Gastrocnemius medialis (tissue), 4 donors: Measurements from ENCODE around the gene USP7. TPM values are rescaled to one million over a fixed set of nuclear protein-coding genes. Genes with fewer than 3 reads are reported as not detected.
"Not testable (repeated sequence)": the region's sequence is repeated elsewhere in the genome, so short reads cannot be mapped to it uniquely, and the experiment has no call there.

Experiments used
- ATAC-seq, 2 donors: fragments of 150-250 bp; one replicate each; pipeline ENCODE4 v1.9.1; 2016
- DNase-seq, 2 donors: peaks; one replicate each; pipeline ENCODE4 v3.0.0-alpha.2; 2019
- H3K27ac ChIP-seq, 4 donors: fragments of 200-600 bp; sonication (generic); 1 replicate in 1 of 4; 2 replicates in 3 of 4; pipeline ENCODE4 v1.5.1; 2016 to 2018; ENCODE audit warnings: mild to moderate bottlenecking in 2 of 4, moderate library complexity in 1 of 4
- H3K27me3 ChIP-seq, 3 donors: fragments of 200-600 bp; sonication (generic) in 2 of 3; 1 replicate in 1 of 3; 2 replicates in 2 of 3; pipeline versions ENCODE4 v1.5.1 to v1.6.0; 2016 to 2019; ENCODE audit warnings: mild to moderate bottlenecking in 1 of 3, moderate library complexity in 1 of 3
- H3K36me3 ChIP-seq, 2 donors: fragments of 200-600 bp; sonication (generic) in 1 of 2; one replicate each; pipeline ENCODE4 v1.5.1; 2017 to 2018
- H3K4me1 ChIP-seq, 2 donors: fragments of 200-600 bp; sonication (generic) in 1 of 2; one replicate each; pipeline ENCODE4 v1.5.1; 2016 to 2017; ENCODE audit warnings: mild to moderate bottlenecking in 2 of 2
- H3K4me3 ChIP-seq, 4 donors: fragments of 200-600 bp; sonication (generic) in 3 of 4; 1 replicate in 1 of 4; 2 replicates in 3 of 4; pipeline ENCODE4 v1.5.1; 2016 to 2019; ENCODE audit warnings: mild to moderate bottlenecking in 2 of 4
- H3K9me3 ChIP-seq, 3 donors: fragments of 200-600 bp; sonication (generic) in 2 of 3; 1 replicate in 1 of 3; 2 replicates in 2 of 3; pipeline ENCODE4 v1.5.1; 2016 to 2019
- POLR2A ChIP-seq, 2 donors: fragments of 450-650 bp; IDR thresholded peaks; one replicate each; pipeline ENCODE4 v1.6.1; 2017; ENCODE audit warnings: antibody characterized with exemption in 2 of 2, mild to moderate bottlenecking in 2 of 2, moderate library complexity in 2 of 2
- in situ Hi-C, 4 donors: fragments of 200-750 bp; cut with MboI; loops; one replicate each; pipeline versions ENCODE4 v1.15.0 to v1.8.0; 2017; ENCODE audit warnings: low sequenced_read_pairs in 4 of 4
- intact Hi-C: fragments of 100-400 bp; cut with DNase I; formaldehyde crosslinking; loops from one replicate; pipeline ENCODE4 v1.15.1; 2023; ENCODE audit warnings: low total_unique reads
- total RNA-seq, 4 donors: library from RNA; depleted of rRNA; stranded (reverse); fragments of >200 nt; gene quantifications; one replicate each; pipeline versions ENCODE4 v1.1.0 to v1.2.3, GENCODE V29; 2016
- TF ChIP-seq, protein P1 (sequence below), 5 experiments: fragments of 450-650 bp in 3 of 5; fragments of 200-600 bp in 2 of 5; sonication (generic) in 2 of 5; IDR thresholded peaks in 4 of 5; conservative IDR thresholded peaks in 1 of 5; 1 replicate in 4 of 5; 2 replicates in 1 of 5; pipeline ENCODE4 v1.5.1; 2016 to 2019; ENCODE audit warnings: antibody characterized with exemption in 5 of 5, mild to moderate bottlenecking in 3 of 5, moderate library complexity in 3 of 5

USP7 gene
- total RNA-seq, 4 donors from 2014 or later = 79.7 to 99.2 (median 85.6) TPM

DNA sequence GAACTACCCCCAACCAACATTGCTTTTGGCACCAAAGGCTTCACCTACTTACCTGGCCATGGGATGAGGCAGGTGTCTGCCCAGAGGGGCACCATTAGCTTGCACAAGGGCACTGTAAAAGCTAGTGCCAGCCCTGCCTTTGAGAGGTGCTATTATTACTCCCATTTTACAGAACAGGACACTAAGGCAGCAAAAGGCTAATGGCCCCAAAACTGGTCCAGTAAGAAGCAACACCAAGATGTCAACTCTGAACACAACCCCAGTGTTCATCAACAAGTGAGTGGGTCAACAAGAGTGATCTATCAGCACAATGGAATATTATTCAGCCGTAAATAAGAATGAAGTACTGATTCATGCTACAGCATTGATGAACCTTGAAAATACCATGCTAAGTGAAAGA lies 7.7 kb upstream of the USP7 start:
- Histone ChIP-seq H3K27ac (no peak overlapping the region), H3K27me3 (no peaks in the 10 kb centered on the region), H3K9me3 (no peaks in the 10 kb centered on the region), H3K4me3 (no peak overlapping the region), H3K36me3 (no peaks in the 10 kb centered on the region), H3K4me1 (no peaks in the 10 kb centered on the region)
- ATAC-seq = no peak
- in situ Hi-C loops (loop anchor here in 1 of 4 donors (25.0 kb wide), 1 partner anchor 116 kb away; the partner anchor contains the start of gene HAPSTR1), intact Hi-C loops (no loop called here)
- TF ChIP-seq POLR2A (IDR thresholded peaks at IDR 0.05) = no peak
- TF ChIP-seq, protein P1, sequence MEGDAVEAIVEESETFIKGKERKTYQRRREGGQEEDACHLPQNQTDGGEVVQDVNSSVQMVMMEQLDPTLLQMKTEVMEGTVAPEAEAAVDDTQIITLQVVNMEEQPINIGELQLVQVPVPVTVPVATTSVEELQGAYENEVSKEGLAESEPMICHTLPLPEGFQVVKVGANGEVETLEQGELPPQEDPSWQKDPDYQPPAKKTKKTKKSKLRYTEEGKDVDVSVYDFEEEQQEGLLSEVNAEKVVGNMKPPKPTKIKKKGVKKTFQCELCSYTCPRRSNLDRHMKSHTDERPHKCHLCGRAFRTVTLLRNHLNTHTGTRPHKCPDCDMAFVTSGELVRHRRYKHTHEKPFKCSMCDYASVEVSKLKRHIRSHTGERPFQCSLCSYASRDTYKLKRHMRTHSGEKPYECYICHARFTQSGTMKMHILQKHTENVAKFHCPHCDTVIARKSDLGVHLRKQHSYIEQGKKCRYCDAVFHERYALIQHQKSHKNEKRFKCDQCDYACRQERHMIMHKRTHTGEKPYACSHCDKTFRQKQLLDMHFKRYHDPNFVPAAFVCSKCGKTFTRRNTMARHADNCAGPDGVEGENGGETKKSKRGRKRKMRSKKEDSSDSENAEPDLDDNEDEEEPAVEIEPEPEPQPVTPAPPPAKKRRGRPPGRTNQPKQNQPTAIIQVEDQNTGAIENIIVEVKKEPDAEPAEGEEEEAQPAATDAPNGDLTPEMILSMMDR (IDR thresholded peaks at IDR 0.05 in 4 of 5, conservative IDR thresholded peaks at IDR 0.05 in 1 of 5) = no peak
- no peak for DNase-seq

DNA sequence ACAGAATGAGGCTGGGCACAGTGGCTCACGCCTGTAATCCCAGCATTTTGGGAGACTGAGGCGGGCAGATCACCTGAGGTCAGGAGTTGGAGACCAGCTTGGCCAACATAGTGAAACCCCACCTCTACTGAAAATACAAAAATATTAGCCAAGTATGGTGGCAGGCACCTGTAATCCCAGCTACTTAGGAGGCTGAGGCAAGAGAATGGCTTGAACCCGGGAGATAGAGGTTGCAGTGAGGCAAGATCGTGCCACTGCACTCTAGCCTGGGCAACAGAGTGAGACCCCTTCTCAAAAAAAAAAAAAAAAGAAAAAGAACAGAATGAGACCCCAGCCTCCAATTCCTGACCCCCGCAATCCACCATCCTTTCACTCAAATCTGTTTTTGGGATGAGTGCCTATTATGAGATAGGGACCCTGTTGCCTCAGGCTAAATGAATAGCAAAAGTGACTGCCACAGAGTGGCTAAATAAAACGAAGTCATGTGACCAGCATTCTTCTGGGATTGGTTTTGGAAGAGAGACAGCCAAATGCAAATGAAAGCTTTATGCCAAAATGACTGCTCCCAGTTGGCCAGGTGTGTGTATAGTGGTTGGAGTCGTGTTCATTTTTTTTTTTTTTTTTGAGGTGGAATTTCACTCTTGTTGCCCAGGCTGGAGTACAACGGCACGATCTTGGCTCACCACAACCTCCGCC lies 5.6 kb upstream of the USP7 start:
- H3K36me3 ChIP-seq, ATAC-seq, H3K4me1 ChIP-seq, H3K27ac ChIP-seq, DNase-seq, H3K27me3 ChIP-seq, H3K9me3 ChIP-seq, H3K4me3 ChIP-seq, intact Hi-C loops: not testable (repeated sequence)
- in situ Hi-C loops = loop anchor here in 1 of 4 donors (25.0 kb wide), 1 partner anchor 118 kb away; the partner anchor contains the start of gene HAPSTR1

GRCh38 chr16:8968054-8968453 lies 4.3 kb upstream of the USP7 start:
- H3K36me3 ChIP-seq, DNase-seq, H3K27me3 ChIP-seq, intact Hi-C loops, H3K4me1 ChIP-seq, H3K4me3 ChIP-seq, H3K9me3 ChIP-seq, H3K27ac ChIP-seq, ATAC-seq: not testable (repeated sequence)
- in situ Hi-C loops = loop anchor here in 1 of 4 donors (25.0 kb wide), 1 partner anchor 119 kb away; the partner anchor contains the start of gene HAPSTR1

GRCh38 chr16:8967132-8967821 lies 3.6 kb upstream of the USP7 start:
- no peaks in the 10 kb centered on the region for H3K27me3 ChIP-seq
- H3K4me1 ChIP-seq = peaks cover 2 to 6% of the 10 kb centered on the region in 2 donors
- H3K36me3 ChIP-seq = no peaks in the 10 kb centered on the region
- H3K9me3 ChIP-seq = no peaks in the 10 kb centered on the region
- DNase-seq = no peak
- in situ Hi-C loops (loop anchor here in 1 of 4 donors (25.0 kb wide), 1 partner anchor 120 kb away; the partner anchor contains the start of gene HAPSTR1), intact Hi-C loops (no loop called here)
- TF ChIP-seq POLR2A (IDR thresholded peaks at IDR 0.05) = no peak
- TF ChIP-seq, protein P1 (IDR thresholded peaks at IDR 0.05 in 4 of 5, conservative IDR thresholded peaks at IDR 0.05 in 1 of 5) = no peak
- H3K4me3 ChIP-seq = no peak overlapping the region
- ATAC-seq = no peak
- H3K27ac ChIP-seq = no peak overlapping the region

DNA sequence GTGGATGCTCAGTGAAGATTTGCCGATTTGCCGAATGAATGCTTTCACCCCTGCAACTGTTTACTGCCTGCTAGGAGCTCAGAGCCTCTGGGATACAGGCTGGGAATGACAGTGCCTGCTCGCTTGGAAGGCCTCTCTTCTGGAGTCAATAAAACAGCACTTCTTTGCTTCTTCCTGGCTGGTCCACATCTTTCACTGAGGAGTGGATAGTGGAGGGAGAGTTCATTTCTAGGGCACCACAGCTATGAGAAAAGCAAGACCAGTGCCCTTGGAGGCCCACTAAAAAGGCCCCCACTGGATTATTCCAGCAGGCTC lies 3.1 kb upstream of the USP7 start:
- Histone ChIP-seq H3K9me3 (no peaks in the 10 kb centered on the region), H3K27ac (no peak overlapping the region), H3K36me3 (no peaks in the 10 kb centered on the region), H3K27me3 (no peaks in the 10 kb centered on the region), H3K4me1 (peaks cover 7 to 11% of the 10 kb centered on the region in 2 donors), H3K4me3 (no peak overlapping the region)
- no peak for ATAC-seq
- in situ Hi-C loops (loop anchor here in 1 of 4 donors (25.0 kb wide), 1 partner anchor 121 kb away; the partner anchor contains the start of gene HAPSTR1), intact Hi-C loops (no loop called here)
- DNase-seq = no peak
- TF ChIP-seq, protein P1 (IDR thresholded peaks at IDR 0.05 in 4 of 5, conservative IDR thresholded peaks at IDR 0.05 in 1 of 5) = no peak
- no peak for TF ChIP-seq POLR2A (IDR thresholded peaks at IDR 0.05)
